Subcutaneous abdominal adipose tissue (tissue), 5 donors: ENCODE data around the gene FGF4.

Experiments
- H3K27ac ChIP-seq: one replicate; pipeline ENCODE4 v1.7.0; 2013; ENCODE audit warnings: low read depth, mild to moderate bottlenecking, inconsistent platforms, low read length, moderate library complexity
- H3K27me3 ChIP-seq, 5 donors: one replicate each; pipeline ENCODE4 v1.7.0; 2013; ENCODE audit warnings: low read length in 5 of 5, inconsistent platforms in 1 of 5; ENCODE audit not compliant: control insufficient read depth in 5 of 5, insufficient read depth in 4 of 5
- H3K36me3 ChIP-seq, 5 donors: one replicate each; pipeline ENCODE4 v1.7.0; 2013; ENCODE audit warnings: low read length in 5 of 5; ENCODE audit not compliant: control insufficient read depth in 5 of 5, insufficient read depth in 5 of 5
- H3K4me1 ChIP-seq, 5 donors: one replicate each; pipeline ENCODE4 v1.7.0; 2013; ENCODE audit warnings: low read length in 5 of 5, mild to moderate bottlenecking in 3 of 5, moderate library complexity in 1 of 5; ENCODE audit not compliant: control insufficient read depth in 5 of 5, insufficient read depth in 5 of 5
- H3K4me3 ChIP-seq, 5 donors: one replicate each; pipeline ENCODE4 v1.7.0; 2013; ENCODE audit warnings: low read length in 5 of 5, low read depth in 1 of 5
- H3K9ac ChIP-seq, 5 donors: one replicate each; pipeline ENCODE4 v1.7.0; 2013; ENCODE audit warnings: low read length in 5 of 5, mild to moderate bottlenecking in 4 of 5, moderate library complexity in 3 of 5
- H3K9me3 ChIP-seq, 5 donors: one replicate each; pipeline ENCODE4 v1.7.0; 2013; ENCODE audit warnings: low read length in 5 of 5; ENCODE audit not compliant: control insufficient read depth in 5 of 5
- donor health status: healthy.
- donor health status: healthy.
- donor health status: healthy.
- donor health status: healthy.
- donor health status: healthy.

FGF4 gene

DNA sequence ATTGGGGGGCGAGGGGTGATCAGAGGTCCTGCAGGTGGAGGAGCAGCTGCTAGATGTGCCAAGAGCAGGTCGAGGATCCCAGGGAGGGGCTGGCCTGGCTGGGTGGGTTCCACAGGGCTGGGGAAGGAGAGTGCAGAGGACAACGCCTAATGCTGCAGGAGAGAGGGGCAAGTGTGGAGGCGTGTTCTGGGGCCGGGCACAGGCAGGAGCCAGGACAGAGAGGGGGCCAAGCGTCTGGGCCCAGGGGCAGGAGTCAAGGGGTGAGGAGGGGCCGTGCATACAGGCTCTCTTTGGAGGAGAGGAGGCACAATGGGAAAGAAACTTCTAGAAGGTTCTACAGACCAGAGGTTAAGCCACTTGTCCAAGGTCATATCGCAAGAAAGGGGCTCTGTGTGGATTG is 44.6 kb downstream of the FGF4 start:
- H3K27me3 ChIP-seq: peaks cover 21 to 71% (median 48%) of the 10 kb centered on the region in 5 donors
- H3K27ac ChIP-seq: no peak overlapping the region
- H3K4me3 ChIP-seq: no peak overlapping the region
- no peaks in the 10 kb centered on the region for H3K36me3 ChIP-seq
- no peak overlapping the region for H3K9ac ChIP-seq
- H3K9me3 ChIP-seq: peaks cover 3 to 14% (median 11%) of the 10 kb centered on the region in 5 donors
- peaks cover 0 to 6% (median 0%) of the 10 kb centered on the region in 5 donors for H3K4me1 ChIP-seq

GRCh38 chr11:69729252-69729651 is 45.9 kb downstream of the FGF4 start:
- Histone ChIP-seq H3K4me3 (no peak overlapping the region), H3K27ac (no peak overlapping the region), H3K9me3 (peaks cover 0 to 5% (median 3%) of the 10 kb centered on the region in 5 donors), H3K36me3 (no peaks in the 10 kb centered on the region), H3K27me3 (peaks cover 21 to 79% (median 50%) of the 10 kb centered on the region in 5 donors), H3K4me1 (peaks cover 0 to 6% (median 0%) of the 10 kb centered on the region in 5 donors), H3K9ac (no peak overlapping the region)

DNA sequence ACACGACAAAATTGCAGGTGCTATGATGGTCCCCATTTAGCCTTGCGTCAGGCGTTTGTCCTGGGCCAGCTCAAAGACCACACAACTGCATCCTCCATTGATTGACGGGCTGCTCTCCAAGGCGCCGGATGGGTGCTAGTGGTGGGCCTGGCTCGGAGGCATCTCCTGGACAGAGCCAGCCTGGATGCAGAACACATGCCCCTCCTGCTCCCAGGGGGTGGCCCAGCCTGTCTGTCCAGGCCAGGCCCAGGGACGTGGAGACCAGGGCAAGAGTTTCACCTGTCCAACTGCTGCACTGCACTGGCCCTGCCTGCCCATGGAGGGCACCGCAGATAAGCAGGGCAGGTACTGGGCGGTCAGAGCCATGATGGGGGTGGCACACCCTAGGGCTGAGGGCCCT is 47.9 kb downstream of the FGF4 start:
- Histone ChIP-seq H3K9me3 (no peaks in the 10 kb centered on the region), H3K9ac (no peak overlapping the region), H3K36me3 (no peaks in the 10 kb centered on the region), H3K4me3 (no peak overlapping the region), H3K4me1 (peaks cover 0 to 6% (median 0%) of the 10 kb centered on the region in 5 donors), H3K27ac (no peak overlapping the region), H3K27me3 (peaks cover 27 to 76% (median 52%) of the 10 kb centered on the region in 5 donors)

DNA sequence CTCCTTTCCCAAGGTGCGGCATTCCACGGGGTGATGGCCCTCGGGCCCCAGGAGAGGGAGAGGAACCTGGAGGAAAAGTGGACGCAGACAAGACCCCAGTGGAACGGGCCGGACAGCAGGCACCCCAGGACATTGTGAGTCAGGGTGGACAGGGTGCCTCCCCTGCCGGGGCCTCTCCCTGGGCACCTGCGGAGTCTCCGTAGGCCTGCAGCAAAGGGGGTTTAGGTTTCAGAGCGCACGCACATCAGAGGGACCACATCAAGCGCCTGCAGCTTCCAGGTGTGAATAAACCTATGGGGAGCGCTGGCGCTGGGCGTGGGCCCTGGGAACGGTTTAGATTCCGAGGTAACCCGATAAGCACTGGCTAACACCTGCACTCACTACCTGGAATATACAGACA is 48.7 kb downstream of the FGF4 start:
- no peaks in the 10 kb centered on the region for H3K9me3 ChIP-seq
- H3K36me3 ChIP-seq: no peaks in the 10 kb centered on the region
- H3K4me3 ChIP-seq: no peak overlapping the region
- H3K9ac ChIP-seq: no peak overlapping the region
- no peak overlapping the region for H3K27ac ChIP-seq
- H3K27me3 ChIP-seq: peaks cover 35 to 76% (median 54%) of the 10 kb centered on the region in 5 donors
- peaks cover 0 to 6% (median 0%) of the 10 kb centered on the region in 5 donors for H3K4me1 ChIP-seq

- H3K9me3 ChIP-seq: no peaks in the 10 kb centered on the region
- peaks cover 35 to 76% (median 51%) of the 10 kb centered on the region in 5 donors for H3K27me3 ChIP-seq
- no peaks in the 10 kb centered on the region for H3K36me3 ChIP-seq
- H3K4me1 ChIP-seq: peaks cover 0 to 6% (median 0%) of the 10 kb centered on the region in 5 donors
- no peak overlapping the region for H3K4me3 ChIP-seq
- no peak overlapping the region for H3K27ac ChIP-seq
- no peak overlapping the region for H3K9ac ChIP-seq
Measured at GRCh38 chr11:69726019-69726418, 49.1 kb downstream of the FGF4 start.

- no peaks in the 10 kb centered on the region for H3K9me3 ChIP-seq
- H3K4me1 ChIP-seq: peaks cover 0 to 7% (median 0%) of the 10 kb centered on the region in 5 donors
- H3K27me3 ChIP-seq: peaks cover 43 to 82% (median 64%) of the 10 kb centered on the region in 5 donors
- H3K4me3 ChIP-seq: no peak overlapping the region
- H3K36me3 ChIP-seq: no peaks in the 10 kb centered on the region
- H3K9ac ChIP-seq: no peak overlapping the region
- no peak overlapping the region for H3K27ac ChIP-seq
Measured at GRCh38 chr11:69721745-69722144, 53.4 kb downstream of the FGF4 start.

DNA sequence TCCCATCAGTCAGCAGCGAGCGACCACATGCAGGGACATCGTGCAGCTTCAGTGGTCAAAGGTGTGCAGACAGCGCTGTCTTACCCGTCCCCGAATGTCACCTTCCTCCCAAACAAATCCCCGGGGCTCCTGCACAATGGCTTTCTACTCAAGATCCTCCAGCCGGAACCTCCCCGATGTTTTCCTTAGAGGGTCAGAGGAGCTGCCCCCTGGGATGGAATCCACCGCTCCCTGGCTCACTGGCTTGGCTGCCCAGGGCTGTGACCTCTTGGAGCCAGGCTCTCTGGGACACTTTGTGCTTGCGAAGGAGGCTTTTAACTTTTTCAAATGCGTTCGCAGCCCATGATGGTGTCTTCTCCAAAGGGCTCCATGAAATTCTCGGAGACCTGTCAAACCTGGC is 54.0 kb downstream of the FGF4 start:
- H3K4me1 ChIP-seq: peaks cover 0 to 7% (median 0%) of the 10 kb centered on the region in 5 donors
- H3K4me3 ChIP-seq: no peak overlapping the region
- H3K9ac ChIP-seq: no peak overlapping the region
- no peaks in the 10 kb centered on the region for H3K36me3 ChIP-seq
- no peaks in the 10 kb centered on the region for H3K9me3 ChIP-seq
- H3K27me3 ChIP-seq: peaks cover 37 to 77% (median 58%) of the 10 kb centered on the region in 5 donors
- H3K27ac ChIP-seq: no peak overlapping the region
